Kidney epithelial cell (primary cell): Measurements from ENCODE around the gene ABO. TPM values are rescaled to one million over a fixed set of nuclear protein-coding genes. Genes with fewer than 3 reads are reported as not detected.

Experiments used
- DNase-seq: peaks from one replicate; pipeline ENCODE4 v3.0.0-alpha.2; 2010; ENCODE audit warnings: low read depth
- H3K27me3 ChIP-seq: 2 replicates; pipeline ENCODE4 v1.6.0; 2011; ENCODE audit warnings: low read length; ENCODE audit not compliant: control insufficient read depth, insufficient read depth
- H3K36me3 ChIP-seq: 2 replicates; pipeline ENCODE4 v1.5.1; 2011; ENCODE audit warnings: low read length; ENCODE audit not compliant: control insufficient read depth, insufficient read depth
- H3K4me3 ChIP-seq: 2 replicates; pipeline ENCODE4 v1.5.1; 2011; ENCODE audit warnings: low read depth, mild to moderate bottlenecking, control low read depth, low read length
- CTCF ChIP-seq: IDR thresholded peaks from 2 replicates; pipeline ENCODE4 v1.5.1; 2011; ENCODE audit warnings: mild to moderate bottlenecking, moderate library complexity, low read length, control low read depth, inconsistent platforms; ENCODE audit not compliant: insufficient read depth, poor library complexity, severe bottlenecking
- total RNA-seq: library from RNA; depleted of rRNA; stranded (reverse); fragments of >200 nt; gene quantifications from 2 replicates; pipeline ENCODE4 v1.2.3, GENCODE V29; 2015

ABO gene
- total RNA-seq = 1.8 TPM in 2 replicates

DNA sequence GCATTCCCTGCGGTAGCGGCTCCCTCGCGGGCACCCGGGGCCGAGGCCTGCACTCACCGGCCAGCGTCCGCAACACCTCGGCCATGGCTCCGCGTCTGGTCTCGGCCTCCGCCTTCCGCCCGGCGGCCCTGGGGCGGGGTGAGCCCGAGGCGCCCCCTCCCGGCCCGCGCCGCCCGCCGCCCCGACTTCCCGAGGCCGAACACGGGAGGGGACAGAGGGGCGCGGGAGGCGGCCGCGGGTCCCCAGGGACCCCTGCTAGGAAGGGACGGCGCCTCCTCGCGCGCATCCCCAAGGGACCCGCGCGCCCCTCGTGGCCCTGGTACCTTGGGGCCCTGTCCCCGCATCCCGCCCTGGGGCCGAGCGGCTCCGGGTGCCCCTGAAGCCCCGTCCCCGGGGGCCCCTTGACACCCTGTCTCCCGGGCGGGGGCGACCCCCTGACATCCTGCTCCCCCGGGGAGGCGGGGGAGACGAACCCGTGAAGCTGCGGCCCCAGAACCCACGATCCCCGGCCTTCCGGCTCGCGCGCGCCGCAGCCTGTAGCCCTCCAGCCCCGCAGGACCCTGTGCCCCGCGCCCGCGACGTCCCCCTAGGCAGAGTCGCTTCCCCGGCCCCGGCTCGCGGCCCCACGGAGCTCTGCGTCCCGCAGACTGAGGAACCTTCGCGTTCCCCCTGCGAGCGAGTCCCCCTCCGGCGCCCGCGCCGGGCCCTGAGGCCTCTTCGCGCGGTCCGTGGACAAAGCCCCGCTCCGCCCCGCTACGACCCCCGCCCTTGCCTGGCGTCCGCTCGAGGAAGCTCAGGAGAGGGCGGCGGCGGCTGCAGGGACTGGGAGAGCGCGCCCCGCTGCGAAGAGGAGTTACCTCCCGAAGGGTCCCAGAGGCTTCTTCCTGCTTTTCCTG, at the start of gene ABO:
ABO (minus strand) TSS at position 97 of the 896 bp plus-strand sequence.
- Histone ChIP-seq H3K4me3 (peak within 1 kb of the TSS; percentile 34), H3K36me3 (no peaks in the 10 kb centered on the region), H3K27me3 (peaks cover 23% of the 10 kb centered on the region)
- no peak for TF ChIP-seq CTCF
- no peak for DNase-seq

DNA sequence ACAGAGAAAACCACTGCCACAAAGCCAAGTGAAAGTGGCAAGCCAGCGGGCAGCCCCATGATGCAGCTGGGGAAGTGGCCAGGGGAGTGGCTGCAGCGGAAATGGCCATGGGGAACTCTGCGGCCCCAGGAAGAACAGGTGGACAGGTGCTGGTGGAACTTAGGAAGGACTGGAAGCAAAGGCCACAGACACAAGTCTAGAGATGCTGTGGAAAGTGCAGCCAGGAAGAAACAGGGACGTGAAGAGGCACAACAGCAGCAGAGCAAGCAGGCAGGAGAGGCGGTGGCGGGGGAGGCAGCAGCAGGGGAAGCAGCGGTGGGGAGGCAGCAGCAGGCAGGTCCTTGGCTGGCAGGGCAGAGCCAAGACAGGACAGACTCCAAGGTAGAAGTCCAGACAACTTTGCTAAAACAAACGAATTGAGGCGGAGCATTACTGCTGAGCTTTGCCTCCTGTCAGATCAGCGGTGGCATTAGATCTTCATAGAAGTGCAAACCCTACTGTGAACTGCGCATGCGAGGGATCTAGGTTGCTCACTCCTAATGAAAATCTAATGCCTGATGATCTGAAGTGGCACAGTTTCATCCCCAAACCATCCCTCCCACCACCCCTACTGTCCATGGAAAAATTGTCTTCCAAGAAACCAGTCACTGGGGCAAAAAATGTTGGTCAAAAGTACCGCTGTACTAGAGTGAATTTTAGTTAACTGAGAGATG, 49.1 kb upstream of the ABO start:
- TF ChIP-seq CTCF = no peak
- Histone ChIP-seq H3K36me3 (no peaks in the 10 kb centered on the region), H3K4me3 (no peak overlapping the region), H3K27me3 (peaks cover 5% of the 10 kb centered on the region)
- no peak for DNase-seq

DNA sequence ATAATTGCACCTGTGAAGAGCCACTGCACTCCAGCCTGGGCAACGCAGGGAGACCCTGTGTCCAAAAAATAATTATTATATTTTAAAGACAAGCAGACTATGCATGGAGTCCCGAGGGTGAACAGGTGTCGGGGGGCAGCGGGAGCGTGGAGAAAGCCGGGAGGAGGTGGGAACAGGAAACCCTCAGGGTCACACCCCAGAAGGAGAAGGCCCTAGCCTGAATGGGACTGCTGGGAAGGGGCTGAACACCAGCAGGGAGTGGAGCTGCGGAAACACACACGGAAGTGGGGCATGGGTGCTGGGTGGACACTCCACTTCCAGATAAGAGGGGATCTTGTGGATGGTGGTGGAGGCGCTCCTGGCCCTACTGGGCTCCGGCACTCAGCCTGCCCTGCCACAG, 48.2 kb upstream of the ABO start:
- TF ChIP-seq CTCF = no peak
- DNase-seq = no peak
- Histone ChIP-seq H3K27me3 (peaks cover 5% of the 10 kb centered on the region), H3K4me3 (no peak overlapping the region), H3K36me3 (no peaks in the 10 kb centered on the region)

DNA sequence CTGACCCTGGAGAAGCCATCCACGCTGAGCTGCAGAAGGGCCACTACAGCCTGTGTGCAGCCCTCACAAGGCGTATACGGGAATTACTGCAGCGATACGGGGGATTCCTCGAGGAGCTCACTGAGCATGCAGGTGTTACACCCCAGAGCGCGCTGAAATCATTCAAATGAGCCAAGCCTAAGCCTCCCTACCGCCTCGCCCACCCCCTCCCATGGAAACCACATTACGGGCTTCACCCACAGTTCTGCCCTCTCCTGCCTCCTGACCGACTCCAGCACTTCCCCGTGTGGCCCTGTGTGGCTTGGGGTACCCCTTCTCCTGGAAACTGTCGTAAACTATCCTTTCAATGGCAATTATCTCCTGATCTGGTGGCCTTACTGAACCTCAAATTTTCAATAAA, 47.7 kb upstream of the ABO start:
- no peak for TF ChIP-seq CTCF
- H3K27me3 ChIP-seq = peaks cover 5% of the 10 kb centered on the region
- no peak for DNase-seq

DNA sequence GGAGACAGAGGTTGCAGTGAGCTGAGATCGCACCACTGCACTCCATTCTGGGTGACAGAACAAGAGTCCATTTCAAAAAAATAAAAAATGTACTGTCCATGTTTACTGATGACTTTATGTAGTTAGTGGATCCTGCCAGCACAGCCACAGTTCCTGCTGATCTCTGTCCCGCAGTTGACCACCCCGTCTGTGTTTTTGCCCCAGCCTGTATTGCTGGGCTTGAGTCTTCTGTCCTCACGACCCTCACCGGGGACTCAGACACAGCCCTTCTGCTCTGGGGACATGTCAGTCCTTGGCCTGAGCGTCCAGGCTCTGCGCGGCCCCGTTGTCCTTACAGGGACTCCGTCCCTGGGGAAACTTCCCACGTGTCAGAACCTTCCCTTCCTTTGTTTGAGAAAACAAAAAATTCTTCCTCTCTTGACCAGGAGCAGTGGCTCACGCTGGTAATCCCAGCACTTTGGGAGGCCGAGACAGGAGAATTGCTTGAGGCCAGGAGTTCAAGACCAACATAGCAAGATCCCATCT, 46.5 kb upstream of the ABO start:
- no peak for TF ChIP-seq CTCF
- Histone ChIP-seq H3K36me3 (no peaks in the 10 kb centered on the region), H3K4me3 (no peak overlapping the region), H3K27me3 (peaks cover 5% of the 10 kb centered on the region)
- DNase-seq = no peak

More for the DNA sequence above, 47.7 kb upstream of the ABO start:
- H3K36me3 ChIP-seq = no peaks in the 10 kb centered on the region
- no peak overlapping the region for H3K4me3 ChIP-seq
